Measurements from ENCODE around the gene ZFAND3. TPM values are rescaled to one million over a fixed set of nuclear protein-coding genes. Genes with fewer than 3 reads are reported as not detected.
"Not testable (repeated sequence)": the region's sequence is repeated elsewhere in the genome, so short reads cannot be mapped to it uniquely, and the experiment has no call there.

The ZFAND3 gene
- total RNA-seq, 1 experiment from 2014 or later: 75.0 TPM

GRCh38 chr6:37942606-37943376, 123.3 kb downstream of the ZFAND3 start:
- peaks cover 16% of the 10 kb centered on the region for H3K4me1 Mint-ChIP-seq (ENCODE audit: low read depth, unreplicated experiment)
- no peaks in the 10 kb centered on the region for H3K27me3 Mint-ChIP-seq (ENCODE audit: unreplicated experiment)
- TF ChIP-seq CTCF (IDR thresholded peaks at IDR 0.05; ENCODE audit: unreplicated experiment): no peak
- CTCF ChIA-PET: no interaction called here
- no peak overlapping the region for H3K27ac Mint-ChIP-seq (ENCODE audit: unreplicated experiment)
- no peaks in the 10 kb centered on the region for H3K9me3 Mint-ChIP-seq (ENCODE audit: low read depth, unreplicated experiment)
- no peak for DNase-seq
- H3K36me3 Mint-ChIP-seq (ENCODE audit: insufficient read depth, unreplicated experiment): no peaks in the 10 kb centered on the region
- BruUV-seq (replicated peaks): no TSS peak
- intact Hi-C loops (cut with micrococcal nuclease; ENCODE audit: unreplicated experiment): no loop called here
- H3K4me3 Mint-ChIP-seq (ENCODE audit: low read depth, unreplicated experiment): no peak overlapping the region

GRCh38 chr6:37943436-37944058, 124.0 kb downstream of the ZFAND3 start:
- Mint-ChIP-seq H3K27ac (ENCODE audit: unreplicated experiment) (no peak overlapping the region), H3K36me3 (ENCODE audit: insufficient read depth, unreplicated experiment) (no peaks in the 10 kb centered on the region), H3K27me3 (ENCODE audit: unreplicated experiment) (no peaks in the 10 kb centered on the region), H3K4me1 (ENCODE audit: low read depth, unreplicated experiment) (peaks cover 23% of the 10 kb centered on the region), H3K9me3 (ENCODE audit: low read depth, unreplicated experiment) (peaks cover 2% of the 10 kb centered on the region), H3K4me3 (ENCODE audit: low read depth, unreplicated experiment) (no peak overlapping the region)
- CTCF ChIA-PET: no interaction called here
- no TSS peak for BruUV-seq (replicated peaks)
- intact Hi-C loops (cut with micrococcal nuclease; ENCODE audit: unreplicated experiment): no loop called here
- DNase-seq: no peak
- no peak for TF ChIP-seq CTCF (IDR thresholded peaks at IDR 0.05; ENCODE audit: unreplicated experiment)

GRCh38 chr6:37946057-37946456, 126.5 kb downstream of the ZFAND3 start:
- H3K27me3 Mint-ChIP-seq (ENCODE audit: unreplicated experiment): no peaks in the 10 kb centered on the region
- DNase-seq: no peak
- no peaks in the 10 kb centered on the region for H3K36me3 Mint-ChIP-seq (ENCODE audit: insufficient read depth, unreplicated experiment)
- H3K27ac Mint-ChIP-seq (ENCODE audit: unreplicated experiment): no peak overlapping the region
- no peak for TF ChIP-seq CTCF (IDR thresholded peaks at IDR 0.05; ENCODE audit: unreplicated experiment)
- no TSS peak for BruUV-seq (replicated peaks)
- intact Hi-C loops (cut with micrococcal nuclease; ENCODE audit: unreplicated experiment): no loop called here
- CTCF ChIA-PET: no interaction called here
- H3K4me1 Mint-ChIP-seq (ENCODE audit: low read depth, unreplicated experiment): peaks cover 25% of the 10 kb centered on the region
- peaks cover 2% of the 10 kb centered on the region for H3K9me3 Mint-ChIP-seq (ENCODE audit: low read depth, unreplicated experiment)
- no peak overlapping the region for H3K4me3 Mint-ChIP-seq (ENCODE audit: low read depth, unreplicated experiment)

- no TSS peak for BruUV-seq (replicated peaks)
- Mint-ChIP-seq H3K27me3 (ENCODE audit: unreplicated experiment) (no peaks in the 10 kb centered on the region), H3K9me3 (ENCODE audit: low read depth, unreplicated experiment) (peaks cover 2% of the 10 kb centered on the region), H3K4me1 (ENCODE audit: low read depth, unreplicated experiment) (peaks cover 27% of the 10 kb centered on the region), H3K36me3 (ENCODE audit: insufficient read depth, unreplicated experiment) (no peaks in the 10 kb centered on the region), H3K4me3 (ENCODE audit: low read depth, unreplicated experiment) (no peak overlapping the region), H3K27ac (ENCODE audit: unreplicated experiment) (no peak overlapping the region)
- no peak for DNase-seq
- no peak for TF ChIP-seq CTCF (IDR thresholded peaks at IDR 0.05; ENCODE audit: unreplicated experiment)
- CTCF ChIA-PET: interaction anchor here (0.8 kb wide), 1 partner anchor 545 kb away, joined by 3 read pairs; no protein-coding TSS in a partner anchor
- intact Hi-C loops (cut with micrococcal nuclease; ENCODE audit: unreplicated experiment): no loop called here
Observed at GRCh38 chr6:37947468-37947867, 127.9 kb downstream of the ZFAND3 start.

DNA sequence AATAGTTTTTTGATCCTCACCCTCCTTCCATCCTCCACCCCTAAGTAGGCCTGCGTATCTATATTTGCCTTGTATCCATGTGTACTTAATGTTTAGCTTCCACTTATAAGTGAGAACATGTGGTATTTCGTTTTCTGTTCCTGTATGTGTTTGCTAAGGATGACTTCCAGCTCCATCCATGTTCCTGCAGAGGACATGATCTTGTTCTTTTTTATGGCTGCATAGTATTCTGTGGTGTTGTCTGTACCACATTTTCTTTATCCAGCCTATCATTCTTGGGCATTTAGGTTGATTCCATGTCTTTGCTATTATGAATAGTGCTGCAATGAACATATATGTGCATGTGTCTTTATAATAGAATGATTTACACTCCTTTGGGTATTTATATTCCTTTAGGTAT, 129.1 kb downstream of the ZFAND3 start:
- H3K27me3 Mint-ChIP-seq (ENCODE audit: unreplicated experiment); intact Hi-C loops (cut with micrococcal nuclease; ENCODE audit: unreplicated experiment); H3K36me3 Mint-ChIP-seq (ENCODE audit: insufficient read depth, unreplicated experiment); CTCF ChIA-PET; DNase-seq; H3K27ac Mint-ChIP-seq (ENCODE audit: unreplicated experiment); H3K9me3 Mint-ChIP-seq (ENCODE audit: low read depth, unreplicated experiment); BruUV-seq (replicated peaks); H3K4me3 Mint-ChIP-seq (ENCODE audit: low read depth, unreplicated experiment): not testable (repeated sequence)
- peaks cover 37% of the 10 kb centered on the region for H3K4me1 Mint-ChIP-seq (ENCODE audit: low read depth, unreplicated experiment)

Measured in Calu3 (cell line).